Omental fat pad (tissue), 4 donors: ENCODE results near the gene AAR2. TPM values are rescaled to one million over a fixed set of nuclear protein-coding genes. Genes with fewer than 3 reads are reported as not detected.
A peak's percentile ranks its signal among the peaks of the same experiment; 100 is the strongest.

Source experiments
- ATAC-seq: fragments of 150-250 bp; one replicate; pipeline ENCODE4 v1.9.1; 2016; ENCODE audit warnings: mild to moderate bottlenecking, moderate library complexity; ENCODE audit not compliant: low FRiP score
- DNase-seq: peaks from one replicate; pipeline ENCODE4 v3.0.0-alpha.2; 2019; ENCODE audit warnings: low spot score
- CTCF ChIP-seq, 3 donors: fragments of 450-650 bp; IDR thresholded peaks; one replicate each; pipeline ENCODE4 v1.5.1; 2016 to 2017; ENCODE audit warnings: antibody characterized with exemption in 3 of 3, mild to moderate bottlenecking in 3 of 3, moderate library complexity in 2 of 3
- total RNA-seq, 4 donors: library from RNA; depleted of rRNA; stranded (reverse); fragments of >200 nt; gene quantifications; one replicate each; pipeline ENCODE4 v1.1.0, GENCODE V29; 2016

AAR2 gene
- 10 to 100 TPM; 30.8 to 40.5 (median 32.3) TPM for total RNA-seq

- ATAC-seq (peak; percentile 93), DNase-seq (peak; percentile 25)
- no peak for TF ChIP-seq CTCF (IDR thresholded peaks at IDR 0.05)
Observed at GRCh38 chr20:36235892-36236785, at the start of gene AAR2. AAR2 (plus strand) TSS chr20:36236478; CDS start chr20:36239869, 3,391 bp downstream.

GRCh38 chr20:36193977-36194712 is 42.1 kb upstream of the AAR2 start:
- ATAC-seq (no peak), DNase-seq (no peak)
- TF ChIP-seq CTCF (IDR thresholded peaks at IDR 0.05), result no peak

GRCh38 chr20:36196676-36197075 is 39.6 kb upstream of the AAR2 start:
- no peak for DNase-seq
- ATAC-seq, result no peak
- TF ChIP-seq CTCF (IDR thresholded peaks at IDR 0.05), result no peak

- DNase-seq (no peak), ATAC-seq (no peak)
- TF ChIP-seq CTCF (IDR thresholded peaks at IDR 0.05), result no peak
Observed at GRCh38 chr20:36197271-36197670, 39.0 kb upstream of the AAR2 start.

- peak in 1 of 3 donors; percentile 73 for TF ChIP-seq CTCF (IDR thresholded peaks at IDR 0.05)
- DNase-seq (peak; percentile 95), ATAC-seq (peak; percentile 52)
Observed at GRCh38 chr20:36199345-36200257, 36.7 kb upstream of the AAR2 start.

- DNase-seq (no peak), ATAC-seq (no peak)
- no peak for TF ChIP-seq CTCF (IDR thresholded peaks at IDR 0.05)
Observed at GRCh38 chr20:36200451-36200850, 35.8 kb upstream of the AAR2 start.
